NCI-H446 treated with DMSO at 0.1 percent for 48 hours (cell line): Measurements from ENCODE around the gene SPAG7.
A peak's percentile ranks its signal among the peaks of the same experiment; 100 is the strongest.

Experiments used
- DNase-seq: peaks from one replicate; lab custom pipeline; 2025; lab: John Stamatoyannopoulos, UW

SPAG7 gene

DNA sequence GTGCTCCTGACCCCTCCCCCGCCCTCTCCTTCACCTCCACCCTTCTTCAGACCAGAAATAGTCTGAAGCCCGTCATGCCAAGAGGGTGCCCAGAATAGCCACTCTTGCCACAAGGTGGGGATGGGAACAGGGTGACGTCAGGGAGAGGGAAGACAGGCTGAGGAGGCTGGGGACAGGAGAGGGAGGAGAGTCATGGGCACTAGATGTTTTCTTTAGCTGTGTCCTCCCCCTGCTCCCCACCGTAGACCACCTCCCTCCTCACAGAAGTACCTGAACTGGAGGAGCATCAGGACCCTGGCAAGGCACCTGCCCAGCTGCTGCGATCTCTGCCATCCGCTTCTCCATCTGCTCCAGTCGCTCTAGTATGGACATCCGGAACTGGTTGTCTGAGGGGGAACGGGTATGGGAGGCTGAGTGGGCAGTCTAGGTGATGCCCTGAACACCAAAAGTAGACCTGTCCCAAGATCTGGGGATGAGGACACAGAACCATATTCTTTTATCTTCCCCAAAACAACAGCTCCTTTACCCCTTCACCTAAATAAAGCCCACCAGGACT lies 6.6 kb upstream of the SPAG7 start:
- DNase-seq, result no peak

DNA sequence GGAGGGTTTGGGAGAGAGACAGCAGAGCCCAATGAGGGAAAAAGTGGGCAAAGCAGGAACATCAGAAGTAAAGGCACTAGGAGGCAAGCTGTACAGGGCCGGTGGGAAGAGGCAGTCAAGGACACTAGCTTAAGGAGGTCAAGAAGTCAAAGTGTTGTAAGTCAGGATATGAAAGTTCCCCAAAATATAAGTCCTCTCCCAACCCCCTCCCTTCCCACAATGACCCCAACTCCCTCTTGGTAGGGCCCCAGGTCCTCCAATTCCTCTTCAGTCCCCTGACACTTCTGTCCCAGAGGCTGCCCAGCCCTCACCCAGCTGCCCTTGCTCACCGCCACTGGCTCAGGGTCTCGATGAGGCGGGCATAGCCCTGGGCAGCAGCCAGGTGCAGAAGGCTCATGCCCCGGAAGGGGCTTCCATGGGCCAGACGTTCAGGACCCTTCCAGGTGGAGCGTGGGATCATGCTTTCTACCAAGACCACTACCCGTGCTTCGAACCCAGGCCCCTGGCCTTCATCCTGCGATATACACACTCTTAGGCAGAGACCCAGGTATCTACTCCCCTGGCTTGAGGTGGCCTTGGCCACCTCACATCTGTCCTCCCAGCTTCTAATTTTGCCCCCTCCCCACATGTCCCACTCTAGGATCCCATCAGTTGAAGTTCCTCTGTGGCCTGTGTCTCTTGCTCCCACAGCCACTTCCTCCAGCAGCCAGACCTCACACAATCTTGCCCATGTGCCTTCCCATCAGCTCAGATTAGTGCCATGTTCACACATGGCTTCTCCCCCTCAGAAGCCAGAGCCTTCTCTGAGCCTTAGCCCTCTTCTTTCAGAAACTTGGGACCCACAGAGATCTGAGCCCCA lies 5.9 kb upstream of the SPAG7 start:
- DNase-seq, result no peak

DNA sequence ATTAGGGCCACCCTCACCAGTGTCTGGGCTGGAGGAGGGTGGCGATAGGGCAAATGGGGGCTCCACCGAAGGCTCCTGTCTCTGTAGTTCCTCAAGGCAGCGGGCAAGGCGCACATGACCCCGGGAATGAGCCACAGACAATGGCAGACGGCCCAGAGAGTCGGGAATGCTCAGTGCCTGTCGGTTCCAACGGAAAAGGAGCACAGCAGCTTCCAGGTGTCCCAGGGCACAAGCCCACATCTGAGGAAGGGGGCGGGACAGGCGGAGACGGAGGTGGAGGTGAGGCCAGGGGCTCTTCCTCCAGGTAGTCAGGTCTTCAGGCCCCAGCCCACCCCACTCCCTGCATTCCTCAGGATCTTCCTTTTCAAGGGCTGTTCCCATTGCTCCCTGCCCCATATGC lies 5.1 kb upstream of the SPAG7 start:
- no peak for DNase-seq

DNA sequence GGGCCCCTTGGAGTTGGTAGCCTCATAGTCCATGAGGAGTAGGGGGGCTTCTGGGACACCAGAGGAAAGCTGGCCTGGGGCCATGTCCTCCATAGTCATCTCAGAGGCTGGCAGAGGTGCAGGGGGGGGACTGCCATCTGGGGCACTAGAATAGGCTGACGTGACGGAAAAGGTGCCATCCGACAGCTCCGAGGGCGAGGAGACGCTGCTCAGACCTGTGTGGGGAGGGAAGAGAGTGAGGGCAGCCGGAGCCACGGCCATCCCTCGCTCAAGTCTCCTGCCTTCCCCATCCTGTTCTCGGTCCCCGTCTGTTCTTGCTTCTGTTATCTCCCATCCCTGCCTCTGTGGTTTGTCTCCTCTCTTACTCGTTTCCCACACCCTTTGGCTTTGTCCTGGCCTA lies 4.7 kb upstream of the SPAG7 start:
- no peak for DNase-seq

DNA sequence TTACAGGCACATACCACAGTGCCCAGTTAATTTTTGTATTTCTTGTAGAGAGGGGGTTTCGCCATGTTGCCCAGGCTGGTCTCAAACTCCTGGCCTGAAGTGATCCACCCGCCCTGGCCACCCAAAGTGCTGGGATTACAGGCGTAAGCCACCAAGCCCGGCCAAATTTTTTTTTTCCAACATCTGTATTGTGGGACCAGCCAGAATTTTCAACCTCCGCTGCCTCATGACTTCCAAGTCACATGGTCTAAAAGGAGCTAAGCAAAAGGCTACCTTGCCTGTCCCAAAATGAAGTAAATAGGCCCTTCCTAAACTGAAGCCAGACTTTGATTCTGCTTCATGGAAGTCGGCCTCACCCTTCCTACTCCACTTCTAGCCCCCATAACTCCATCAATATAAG lies 4.2 kb upstream of the SPAG7 start:
- DNase-seq, result no peak

DNA sequence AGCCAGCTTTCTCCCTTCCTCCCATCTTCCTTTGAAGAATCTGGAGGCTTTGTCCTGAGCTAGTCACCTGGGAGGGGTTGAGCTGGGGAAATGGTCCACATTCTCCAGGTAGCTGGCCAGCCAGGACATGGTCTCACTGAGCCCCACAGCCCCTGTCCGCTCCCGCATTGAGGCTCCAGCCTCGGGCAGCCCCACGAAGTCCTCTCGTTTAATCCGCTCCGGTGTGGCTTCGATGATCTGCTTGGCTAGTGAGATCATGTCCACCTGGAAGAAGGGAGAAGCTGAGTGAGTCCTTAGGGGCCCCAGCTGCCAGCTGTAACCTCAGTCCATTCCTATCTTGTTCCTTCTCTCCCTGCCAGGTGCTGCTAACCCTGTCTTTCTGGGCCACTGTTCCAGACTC lies 2.7 kb upstream of the SPAG7 start:
- DNase-seq, result no peak

DNA sequence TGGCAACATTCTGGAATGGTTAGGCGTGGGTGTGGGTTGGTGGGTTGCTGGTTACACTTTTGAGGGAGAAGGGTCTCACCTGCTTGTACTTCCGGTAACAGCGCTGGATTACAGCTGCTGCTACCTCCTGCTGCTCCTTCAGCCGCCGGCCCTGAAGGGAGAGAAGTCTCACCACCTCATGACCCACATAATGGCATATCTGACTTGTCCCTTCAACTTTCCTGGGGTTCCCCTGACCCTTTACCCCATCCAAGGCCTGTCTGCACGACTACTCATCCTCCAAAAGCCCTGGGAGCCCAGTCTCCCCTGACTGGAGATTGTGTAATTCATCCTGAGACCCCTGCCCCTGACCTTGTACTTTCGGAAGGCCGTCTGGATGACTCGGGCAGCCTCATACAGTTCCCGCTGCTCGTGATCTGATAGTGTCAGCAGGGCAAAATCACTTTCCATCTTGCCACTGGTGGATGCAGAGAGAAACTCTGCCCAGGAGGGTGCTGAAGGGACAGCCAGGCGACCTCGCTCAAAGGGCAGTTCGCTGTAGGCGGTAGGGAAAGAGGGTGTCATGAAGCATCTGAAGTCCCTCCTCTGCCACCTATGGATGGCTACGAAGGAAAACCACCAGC lies 2.0 kb upstream of the SPAG7 start:
- no peak for DNase-seq

DNA sequence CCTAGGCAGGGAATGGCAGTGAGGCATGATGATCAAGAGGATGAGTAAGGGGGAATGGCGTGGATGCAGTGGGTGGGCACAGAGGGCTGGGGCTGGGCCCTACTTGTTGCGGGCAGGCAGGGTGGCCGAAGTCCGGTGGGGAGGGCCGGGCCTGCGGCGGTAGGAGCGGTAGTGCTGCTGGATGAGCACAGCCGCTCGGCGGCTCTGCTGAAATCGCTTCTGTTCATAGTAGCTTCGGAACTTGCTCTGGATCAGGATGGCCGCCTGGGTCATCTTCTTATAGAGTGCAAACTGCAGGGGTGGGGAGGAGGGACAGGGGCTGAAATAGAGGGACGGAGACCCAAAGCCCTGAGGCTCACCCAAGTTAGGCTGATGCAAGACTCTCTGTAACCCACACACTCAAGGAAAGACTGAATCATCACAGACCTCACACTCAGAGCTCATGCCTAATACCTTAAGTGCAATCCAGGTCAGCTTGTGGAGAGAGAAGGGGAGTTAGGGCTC lies 1.5 kb upstream of the SPAG7 start:
- no peak for DNase-seq

DNA sequence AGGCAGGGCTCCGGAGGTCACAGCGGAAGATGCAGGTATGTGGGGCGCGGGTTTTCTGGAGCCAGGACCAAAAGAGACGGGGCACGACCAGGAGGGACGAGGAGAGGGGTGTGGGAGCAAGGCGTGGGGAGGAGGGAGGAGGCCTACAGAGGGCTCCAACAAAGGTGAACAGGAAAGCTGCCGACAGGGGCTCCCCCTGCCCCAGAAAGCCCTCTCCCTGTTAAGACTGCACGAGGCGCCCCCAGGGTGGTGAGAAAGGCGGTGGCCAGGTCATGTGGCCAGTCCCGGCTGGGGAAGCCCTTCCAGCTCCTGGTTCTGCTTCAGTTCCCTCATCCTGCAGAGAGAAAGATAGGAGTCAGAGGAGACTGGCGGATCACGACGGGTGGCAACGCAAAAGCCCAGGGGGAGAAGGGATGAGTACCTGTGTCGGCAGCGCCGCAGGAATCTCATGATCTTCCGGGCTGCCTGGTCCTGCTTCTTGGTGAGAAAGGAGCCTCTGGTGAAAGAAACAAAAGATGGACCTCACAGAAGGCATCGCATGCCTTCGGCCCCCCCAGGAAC lies 949 bp upstream of the SPAG7 start:
- no peak for DNase-seq

DNA sequence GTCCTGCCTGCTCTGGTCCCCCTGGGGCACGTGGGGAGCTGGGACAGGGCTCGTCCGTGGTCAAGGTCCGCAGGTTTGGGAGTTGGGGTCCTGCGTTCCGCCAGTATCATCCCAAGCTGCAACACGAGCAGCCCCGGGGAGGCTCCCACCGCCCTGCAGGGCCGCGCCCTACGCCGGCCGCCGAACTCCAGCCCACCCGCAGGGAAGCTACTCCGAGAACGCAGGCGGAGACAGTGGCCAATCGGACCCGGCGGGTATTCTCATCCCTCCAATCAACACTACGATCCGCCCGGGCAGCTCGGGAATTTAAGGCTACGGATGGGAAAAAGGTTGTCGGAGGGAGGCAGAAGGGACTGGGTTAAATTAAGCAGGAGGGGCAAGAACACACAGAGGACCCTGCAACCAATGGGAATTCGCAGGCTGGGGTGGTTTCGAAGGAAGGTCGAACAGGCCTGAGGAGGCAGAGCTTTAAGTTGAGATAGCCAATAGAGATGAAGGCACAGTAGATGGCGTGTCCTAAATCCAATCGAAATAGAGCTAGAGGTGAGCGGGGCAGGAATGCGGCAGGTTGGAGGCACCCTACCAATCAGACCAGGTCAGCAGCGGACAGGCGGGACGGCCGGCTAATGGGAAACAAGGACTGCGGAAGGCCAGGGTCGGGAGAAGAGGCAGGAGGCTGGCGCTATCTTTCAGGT lies 626 bp downstream of the SPAG7 start:
- peak; percentile 99 for DNase-seq

DNA sequence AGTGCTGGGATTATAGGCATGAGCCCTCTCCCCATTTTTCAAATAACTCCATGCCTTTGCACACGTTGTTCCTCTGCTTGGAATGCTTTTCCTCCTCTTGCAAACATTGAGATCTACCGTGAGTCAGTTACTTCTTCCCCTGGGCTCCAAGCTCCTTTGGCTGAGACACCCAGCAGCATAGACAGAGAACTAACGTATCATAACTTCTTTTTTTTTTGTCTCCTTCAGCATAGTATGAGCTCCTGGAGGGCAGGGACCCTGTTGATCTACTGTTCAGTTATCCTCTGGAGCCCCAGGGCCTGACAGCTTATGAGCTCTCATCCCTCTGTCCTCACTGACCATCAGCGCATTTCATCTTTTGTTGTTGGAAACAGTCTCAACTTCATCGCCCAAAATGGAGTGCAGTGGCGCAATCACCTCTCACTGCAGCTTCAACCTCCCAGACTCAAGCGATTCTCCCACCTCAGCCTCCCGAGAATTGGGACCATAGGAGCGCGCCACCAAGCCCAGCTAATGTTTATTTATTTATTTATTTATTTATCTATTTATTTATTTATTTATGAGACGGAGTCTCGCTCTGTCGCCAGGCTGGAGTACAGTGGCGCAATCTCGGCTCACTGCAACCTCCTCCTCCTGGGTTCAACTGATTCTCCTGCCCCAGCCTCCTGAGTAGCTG lies 2.2 kb downstream of the SPAG7 start:
- DNase-seq, result no peak

DNA sequence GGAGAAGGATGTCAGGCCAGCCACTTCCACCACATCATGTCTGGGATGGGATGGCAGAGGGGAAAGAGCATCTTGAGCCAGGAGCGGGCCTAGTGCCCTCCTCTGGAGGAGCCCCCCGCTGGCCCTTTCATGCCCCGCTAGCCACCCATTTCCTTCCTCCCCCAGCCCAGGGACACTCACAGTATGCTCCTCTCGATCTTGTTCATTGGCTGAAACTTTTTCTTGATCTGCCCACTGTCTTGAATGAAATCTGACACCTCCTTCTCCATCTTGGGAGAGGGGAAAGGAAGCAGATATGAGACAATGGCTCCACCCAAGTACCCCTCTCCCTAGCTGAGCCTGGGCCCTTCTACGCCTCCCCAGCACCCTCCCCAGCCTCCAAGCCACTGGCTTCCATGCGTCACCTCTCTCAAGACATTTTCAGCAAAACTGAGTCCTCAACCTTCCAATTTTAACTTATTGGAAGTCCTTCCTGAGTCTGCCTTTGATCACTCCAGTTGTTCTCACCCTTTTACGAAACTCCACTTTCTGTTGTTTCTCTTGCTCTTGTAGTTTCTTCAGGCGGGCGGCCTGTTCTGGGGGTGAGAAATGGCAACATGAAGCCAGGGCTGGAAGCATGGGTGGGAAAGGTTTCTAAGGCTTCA lies 7.2 kb downstream of the SPAG7 start:
- no peak for DNase-seq

DNA sequence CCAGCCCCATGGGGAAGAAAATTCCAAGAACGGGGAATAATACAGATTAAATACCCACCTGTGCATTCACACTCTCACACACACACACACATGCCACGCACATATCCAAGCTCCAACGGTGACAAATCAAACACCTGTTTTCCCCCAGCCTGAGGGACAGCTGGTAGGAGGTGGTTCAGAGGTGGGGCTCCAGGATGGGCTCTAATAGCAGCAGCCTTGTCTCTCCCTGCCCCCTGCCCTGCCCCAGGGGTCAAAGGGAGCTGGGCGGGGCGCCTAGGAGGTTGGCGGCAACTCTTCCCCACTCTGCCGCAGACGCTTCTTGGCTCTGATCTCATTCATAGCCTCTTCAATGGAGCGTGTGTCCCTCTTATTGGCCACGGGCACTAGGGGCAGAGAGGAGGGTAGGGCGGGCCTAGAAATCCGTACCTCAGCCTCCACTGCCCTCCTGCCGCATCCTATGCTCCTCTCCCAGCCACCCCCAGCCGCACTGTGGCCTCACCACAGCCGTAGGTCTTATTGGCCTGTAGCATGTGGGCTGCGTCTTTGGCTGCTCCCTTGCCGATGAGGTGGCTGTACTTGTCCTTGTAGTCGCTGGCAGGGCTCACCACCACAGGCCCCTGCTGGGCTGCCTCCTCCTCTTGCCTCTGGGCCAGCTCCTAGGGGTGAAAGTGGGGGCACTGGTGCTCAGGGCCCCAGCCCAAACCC lies 8.2 kb downstream of the SPAG7 start:
- DNase-seq, result no peak

DNA sequence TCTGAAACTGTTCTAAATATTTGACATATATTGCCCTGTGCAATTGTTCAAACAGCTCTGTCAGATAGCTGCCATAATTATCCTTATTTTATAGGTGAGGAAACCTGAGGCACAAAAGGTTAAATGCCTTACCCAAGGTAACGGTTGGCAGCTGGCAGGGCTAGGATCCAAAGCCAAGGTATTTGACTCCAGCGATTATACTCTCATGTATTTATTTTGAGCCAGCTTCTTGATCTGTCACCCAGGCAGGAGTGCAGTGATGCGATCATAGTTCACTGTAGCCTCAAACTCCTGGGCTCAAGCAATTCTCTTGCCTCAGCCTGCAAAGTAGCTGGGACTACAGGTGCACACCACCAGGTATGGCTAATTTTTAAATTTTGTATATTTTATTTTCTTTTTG lies 9.5 kb downstream of the SPAG7 start:
- no peak for DNase-seq

DNA sequence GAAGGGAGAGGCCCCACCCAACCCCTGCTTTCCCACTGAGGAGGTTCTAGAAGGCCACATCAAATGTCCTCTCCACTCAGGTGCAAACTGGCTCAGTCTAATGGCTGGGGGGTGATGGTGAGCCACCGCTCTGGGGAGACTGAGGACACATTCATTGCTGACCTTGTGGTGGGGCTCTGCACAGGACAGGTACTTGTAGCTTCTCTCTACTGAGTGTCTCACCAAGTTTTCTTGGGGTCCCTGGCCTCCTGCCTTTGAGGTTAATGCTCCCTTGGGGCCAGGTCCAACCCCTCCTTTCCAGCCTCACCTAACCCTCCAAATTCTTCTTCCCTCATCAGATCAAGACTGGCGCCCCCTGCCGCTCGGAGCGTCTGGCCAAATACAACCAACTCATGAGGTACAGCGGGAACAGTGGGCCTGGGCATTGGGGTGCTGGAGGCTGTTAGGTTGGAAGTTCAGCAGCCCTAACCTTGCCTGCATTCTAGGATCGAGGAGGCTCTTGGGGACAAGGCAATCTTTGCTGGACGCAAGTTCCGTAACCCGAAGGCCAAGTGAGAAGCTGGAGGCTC lies 11.0 kb downstream of the SPAG7 start:
- DNase-seq, result no peak

DNA sequence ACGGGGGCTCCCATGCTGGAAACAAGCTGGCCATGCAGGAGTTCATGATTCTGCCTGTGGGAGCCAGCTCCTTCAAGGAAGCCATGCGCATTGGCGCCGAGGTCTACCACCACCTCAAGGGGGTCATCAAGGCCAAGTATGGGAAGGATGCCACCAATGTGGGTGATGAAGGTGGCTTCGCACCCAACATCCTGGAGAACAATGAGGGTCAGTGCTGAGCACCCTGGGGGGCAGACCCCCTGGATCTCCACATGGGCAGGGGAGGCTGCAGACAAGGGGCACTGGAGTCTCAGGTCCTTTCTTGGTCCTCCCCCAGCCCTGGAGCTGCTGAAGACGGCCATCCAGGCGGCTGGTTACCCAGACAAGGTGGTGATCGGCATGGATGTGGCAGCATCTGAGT lies 12.5 kb downstream of the SPAG7 start:
- DNase-seq, result no peak

DNA sequence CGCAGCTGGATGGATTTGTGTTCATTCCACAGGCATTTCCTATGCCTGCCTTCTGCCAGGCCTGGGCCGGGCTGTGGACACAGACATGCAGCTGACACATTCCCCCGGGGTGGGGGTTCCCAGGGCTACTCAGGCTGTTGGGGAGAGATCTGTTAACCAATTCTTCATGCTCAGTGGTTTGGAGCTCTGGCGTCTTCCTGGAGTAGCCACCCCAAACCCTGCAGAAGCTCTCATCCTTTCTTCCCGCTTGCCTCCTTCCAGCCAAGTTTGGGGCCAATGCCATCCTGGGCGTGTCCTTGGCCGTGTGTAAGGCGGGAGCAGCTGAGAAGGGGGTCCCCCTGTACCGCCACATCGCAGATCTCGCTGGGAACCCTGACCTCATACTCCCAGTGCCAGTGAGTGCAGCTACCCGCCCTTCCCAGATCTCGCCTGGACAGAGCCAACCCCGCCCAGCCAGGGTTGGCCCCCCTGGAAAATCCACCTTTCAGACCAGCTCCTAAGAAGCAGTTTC lies 14.1 kb downstream of the SPAG7 start:
- DNase-seq, result no peak

DNA sequence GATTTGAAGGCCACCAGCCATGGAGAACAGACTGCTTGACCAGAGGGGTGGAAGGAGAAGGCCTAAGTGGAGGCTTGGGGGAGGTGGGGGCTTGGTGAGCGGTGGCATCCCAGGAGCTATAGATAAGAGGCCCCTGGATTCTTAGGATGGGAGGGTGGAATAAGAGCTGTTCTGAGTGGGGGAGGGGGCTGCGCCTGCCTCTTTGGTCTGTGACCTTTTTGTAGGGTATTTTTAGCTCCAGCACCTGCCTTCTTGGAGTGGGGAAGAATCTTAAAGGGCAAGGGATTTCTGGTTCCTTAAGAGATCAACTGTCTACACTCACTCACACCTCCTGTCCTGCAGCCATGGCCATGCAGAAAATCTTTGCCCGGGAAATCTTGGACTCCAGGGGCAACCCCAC lies 16.1 kb downstream of the SPAG7 start:
- DNase-seq, result no peak

DNA sequence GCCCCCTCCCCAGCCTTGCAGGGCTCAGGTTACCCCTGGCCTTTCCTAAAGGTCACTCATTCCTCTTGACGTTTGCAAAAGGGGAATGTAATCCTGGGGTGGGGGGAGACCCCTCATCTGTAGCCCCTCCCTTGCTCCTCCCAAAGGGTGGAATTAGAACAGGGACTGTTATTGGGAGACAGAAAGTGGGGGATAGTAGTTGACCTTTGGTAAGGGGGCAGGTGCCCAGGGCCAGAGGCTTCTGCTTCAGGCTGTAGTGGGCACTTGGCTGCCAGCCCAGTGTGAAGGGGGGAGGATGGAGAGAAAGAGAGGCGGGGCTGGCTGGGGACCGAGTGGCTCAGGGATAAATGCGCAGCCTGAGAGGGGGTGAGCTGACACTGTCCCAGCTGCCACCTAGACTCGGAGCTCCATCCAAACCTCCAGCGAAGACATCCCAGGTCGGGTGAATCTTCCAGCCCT lies 16.8 kb downstream of the SPAG7 start, which contains the start of gene ENO3:
Gene ENO3, plus strand, starts transcription at position 374 of the 459 bp plus-strand sequence. CDS start 711 bp downstream, outside the sequence.
- DNase-seq, result no peak
